ENCODE measurements around the gene RBCK1. TPM values are rescaled to one million over a fixed set of nuclear protein-coding genes. Genes with fewer than 3 reads are reported as not detected.

The RBCK1 gene
- total RNA-seq, 1 donor, result 104 TPM

DNA sequence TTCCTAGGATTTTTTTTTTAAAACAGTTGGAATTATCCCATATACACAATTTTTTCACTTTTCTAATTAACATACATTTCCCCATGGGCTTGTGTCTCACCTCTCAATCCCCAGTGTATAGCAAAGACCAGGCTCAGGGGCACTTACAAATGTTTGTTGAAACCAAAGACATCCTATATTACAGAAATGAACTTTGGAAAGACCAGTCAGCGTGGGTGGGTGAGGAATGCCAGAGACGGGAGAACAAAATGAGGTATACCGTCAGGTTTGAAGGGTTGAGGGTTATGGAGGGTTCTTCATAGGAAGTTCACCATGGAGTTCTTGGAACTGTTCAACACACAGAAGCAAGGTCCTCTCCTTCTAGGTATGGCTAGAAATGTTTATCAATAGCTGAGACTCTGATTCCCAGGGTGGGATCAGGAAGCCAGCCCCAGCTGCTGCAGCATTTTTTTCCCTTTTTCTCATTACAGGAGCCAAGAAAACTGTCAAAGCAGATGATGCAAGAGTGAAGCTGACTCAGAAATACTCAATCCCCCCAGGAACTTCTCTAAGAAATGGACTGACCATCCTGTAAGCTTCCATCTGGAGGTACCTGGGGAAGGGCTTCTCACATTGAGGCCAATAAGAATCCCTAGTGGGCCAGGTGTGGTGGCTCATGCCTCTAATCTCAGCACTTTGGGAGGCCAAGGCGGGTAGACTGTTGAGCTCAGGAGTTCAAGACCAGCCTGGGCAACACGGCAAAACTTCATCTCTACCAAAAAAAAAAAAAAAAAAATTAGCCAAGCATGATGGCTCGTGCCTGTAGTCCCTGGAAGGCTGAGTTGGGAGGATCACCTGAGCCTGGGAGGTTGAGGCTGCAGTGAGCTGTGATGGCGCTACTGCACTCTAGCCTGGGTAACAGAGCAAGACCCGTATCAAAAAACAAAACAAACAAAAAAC, 70.2 kb downstream of the RBCK1 start:
- peak overlapping the region; percentile 58 for H3K4me2 ChIP-seq (ENCODE audit: insufficient read depth, low read length)

DNA sequence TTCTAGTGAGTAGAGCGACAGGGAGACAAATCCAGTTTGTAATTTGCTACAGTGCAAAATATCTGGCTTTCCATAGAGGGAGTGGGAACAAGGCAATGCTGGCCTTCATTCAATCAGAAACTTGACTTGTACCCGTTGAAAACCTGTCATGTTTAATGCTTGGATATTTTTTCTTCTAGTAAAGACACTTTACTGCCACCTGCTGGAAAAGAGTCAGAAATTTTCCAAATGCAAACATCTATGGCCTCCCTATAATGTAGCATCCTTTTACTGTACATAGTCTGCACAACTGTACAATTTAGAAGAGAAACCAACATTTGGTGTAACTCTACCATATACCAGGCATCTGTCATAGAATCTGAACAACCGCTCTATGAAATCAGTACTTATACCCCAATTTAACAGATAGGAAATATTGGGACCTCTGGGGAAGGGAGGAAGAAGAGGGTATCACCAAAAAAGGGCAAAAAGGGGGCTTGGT, 70.9 kb downstream of the RBCK1 start:
- peaks cover 16% of the 10 kb centered on the region for H4K20me1 ChIP-seq (ENCODE audit: insufficient read depth, low read length)
- TF ChIP-seq CTCF (IDR thresholded peaks at IDR 0.05; ENCODE audit: extremely low read depth, low read depth, low read length), result peak; percentile 62
- H2AFZ ChIP-seq (ENCODE audit: low read length), result no peak overlapping the region
- H3K4me1 ChIP-seq (ENCODE audit: insufficient read depth, low read length), result peaks cover 24% of the 10 kb centered on the region
- peaks cover 24% of the 10 kb centered on the region for H3K36me3 ChIP-seq (ENCODE audit: insufficient read depth, low read length)
- H3K4me2 ChIP-seq (ENCODE audit: insufficient read depth, low read length), result peak overlapping the region; percentile 22
- H3K27me3 ChIP-seq (ENCODE audit: insufficient read depth, low read length), result no peaks in the 10 kb centered on the region
- peak; percentile 74 for DNase-seq (ENCODE audit: insufficient read length, low spot score, missing footprints)
- H3K27ac ChIP-seq (ENCODE audit: low read depth, low read length), result peak overlapping the region; percentile 70
- H3K4me3 ChIP-seq (ENCODE audit: insufficient read depth, low read length), result no peak overlapping the region
- no peaks in the 10 kb centered on the region for H3K9me3 ChIP-seq (ENCODE audit: low read depth, low read length)
- H3K79me2 ChIP-seq (ENCODE audit: insufficient read depth, low read length), result no peaks in the 10 kb centered on the region

More for the DNA sequence above, 70.2 kb downstream of the RBCK1 start:
- Histone ChIP-seq H3K27ac (ENCODE audit: low read depth, low read length) (peak overlapping the region; percentile 70), H4K20me1 (ENCODE audit: insufficient read depth, low read length) (peaks cover 14% of the 10 kb centered on the region), H2AFZ (ENCODE audit: low read length) (peak overlapping the region; percentile 34), H3K4me3 (ENCODE audit: insufficient read depth, low read length) (no peak overlapping the region), H3K27me3 (ENCODE audit: insufficient read depth, low read length) (no peaks in the 10 kb centered on the region), H3K36me3 (ENCODE audit: insufficient read depth, low read length) (peaks cover 20% of the 10 kb centered on the region), H3K9me3 (ENCODE audit: low read depth, low read length) (no peaks in the 10 kb centered on the region), H3K79me2 (ENCODE audit: insufficient read depth, low read length) (no peaks in the 10 kb centered on the region), H3K4me1 (ENCODE audit: insufficient read depth, low read length) (peaks cover 24% of the 10 kb centered on the region)
- DNase-seq (ENCODE audit: insufficient read length, low spot score, missing footprints), result peak; percentile 68
- TF ChIP-seq CTCF (IDR thresholded peaks at IDR 0.05; ENCODE audit: extremely low read depth, low read depth, low read length), result no peak

DNA sequence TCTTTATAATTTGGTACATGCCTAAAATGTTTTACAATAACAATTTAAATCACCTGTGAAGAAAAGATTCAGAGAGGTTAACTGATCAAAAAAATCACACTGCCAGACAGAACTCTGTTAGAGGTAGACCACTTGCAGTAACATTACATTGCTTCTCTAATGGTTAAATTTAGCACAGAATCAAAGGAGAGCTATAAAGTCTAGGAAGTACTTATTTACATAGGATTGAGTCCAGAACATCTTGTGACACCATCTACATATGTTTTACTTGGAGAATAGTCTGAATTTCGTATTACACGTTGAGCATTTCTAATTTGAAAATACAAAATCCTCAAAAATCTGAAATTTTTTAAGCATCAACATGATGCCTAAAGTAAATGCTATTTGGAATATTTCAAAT, 71.4 kb downstream of the RBCK1 start:
- Histone ChIP-seq H3K27ac (ENCODE audit: low read depth, low read length) (peak overlapping the region; percentile 21), H4K20me1 (ENCODE audit: insufficient read depth, low read length) (peaks cover 18% of the 10 kb centered on the region), H3K4me3 (ENCODE audit: insufficient read depth, low read length) (no peak overlapping the region), H2AFZ (ENCODE audit: low read length) (no peak overlapping the region), H3K27me3 (ENCODE audit: insufficient read depth, low read length) (no peaks in the 10 kb centered on the region), H3K36me3 (ENCODE audit: insufficient read depth, low read length) (peaks cover 29% of the 10 kb centered on the region), H3K4me1 (ENCODE audit: insufficient read depth, low read length) (peaks cover 24% of the 10 kb centered on the region), H3K4me2 (ENCODE audit: insufficient read depth, low read length) (peak overlapping the region; percentile 22), H3K79me2 (ENCODE audit: insufficient read depth, low read length) (no peaks in the 10 kb centered on the region), H3K9me3 (ENCODE audit: low read depth, low read length) (no peaks in the 10 kb centered on the region)
- DNase-seq (ENCODE audit: insufficient read length, low spot score, missing footprints), result no peak
- no peak for TF ChIP-seq CTCF (IDR thresholded peaks at IDR 0.05; ENCODE audit: extremely low read depth, low read depth, low read length)

DNA sequence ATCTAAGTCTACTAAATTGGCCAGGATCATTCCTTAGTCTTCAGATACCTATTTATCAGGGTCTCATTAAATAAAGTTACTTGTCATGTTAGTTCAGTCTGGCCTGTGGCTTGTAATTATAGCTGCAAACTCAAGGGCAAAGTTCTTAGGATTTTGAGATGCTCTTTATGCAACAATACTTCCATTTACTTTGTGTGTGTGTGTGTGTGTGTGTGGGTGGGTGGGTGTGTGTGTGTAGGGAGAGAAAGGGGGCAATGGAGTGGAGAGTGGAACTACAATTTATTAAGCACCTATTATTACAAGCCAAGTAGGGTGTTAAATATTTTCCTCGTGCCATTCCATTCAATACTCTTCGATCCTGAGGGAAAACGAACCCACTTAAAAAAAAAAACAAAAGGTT, 71.9 kb downstream of the RBCK1 start:
- no peak for TF ChIP-seq CTCF (IDR thresholded peaks at IDR 0.05; ENCODE audit: extremely low read depth, low read depth, low read length)
- Histone ChIP-seq H3K79me2 (ENCODE audit: insufficient read depth, low read length) (no peaks in the 10 kb centered on the region), H3K9me3 (ENCODE audit: low read depth, low read length) (no peaks in the 10 kb centered on the region), H3K27ac (ENCODE audit: low read depth, low read length) (no peak overlapping the region), H3K4me2 (ENCODE audit: insufficient read depth, low read length) (no peak overlapping the region), H3K4me1 (ENCODE audit: insufficient read depth, low read length) (peaks cover 24% of the 10 kb centered on the region), H3K36me3 (ENCODE audit: insufficient read depth, low read length) (peaks cover 31% of the 10 kb centered on the region), H3K4me3 (ENCODE audit: insufficient read depth, low read length) (no peak overlapping the region), H3K27me3 (ENCODE audit: insufficient read depth, low read length) (no peaks in the 10 kb centered on the region), H4K20me1 (ENCODE audit: insufficient read depth, low read length) (peaks cover 18% of the 10 kb centered on the region), H2AFZ (ENCODE audit: low read length) (no peak overlapping the region)
- no peak for DNase-seq (ENCODE audit: insufficient read length, low spot score, missing footprints)
